ENCODE data around the gene NOS3. TPM values are rescaled to one million over a fixed set of nuclear protein-coding genes. Genes with fewer than 3 reads are reported as not detected.

The NOS3 gene
- total and polyA plus RNA-seq, 2 of the 13 experiments (the other 11 are each of a cell fraction or from before 2014, with no cell fraction given): 3.7 to 7.5 TPM

- TF ChIP-seq ZNF609 (CRISPR knock-in tag; IDR thresholded peaks at IDR 0.05; ENCODE audit: borderline replicate concordance) (peak; percentile 36; the same call in 1 of the 2 replicates), SOX5 (CRISPR knock-in tag; IDR thresholded peaks at IDR 0.05; ENCODE audit: borderline replicate concordance) (peak; percentile 20; the same call in 1 of the 2 replicates), GATAD2A (CRISPR knock-in tag; IDR thresholded peaks at IDR 0.05) (peak; percentile 62), HOXA3 (CRISPR knock-in tag; IDR thresholded peaks at IDR 0.05) (peak; percentile 25; the same call in 1 of the 2 replicates), HOMEZ (CRISPR knock-in tag; IDR thresholded peaks at IDR 0.05; ENCODE audit: low read depth) (0 out of 2 replicates have a peak, but pooled peaks have one; percentile 13), ZBTB20 (CRISPR knock-in tag; IDR thresholded peaks at IDR 0.05; ENCODE audit: borderline replicate concordance, low read depth) (no peak), ZBED4 (CRISPR knock-in tag; IDR thresholded peaks at IDR 0.05; ENCODE audit: borderline replicate concordance) (no peak), ZNF614 (CRISPR knock-in tag; IDR thresholded peaks at IDR 0.05; ENCODE audit: borderline replicate concordance) (0 out of 2 replicates have a peak, but pooled peaks have one; percentile 34), SALL1 (CRISPR knock-in tag; IDR thresholded peaks at IDR 0.05) (peak; percentile 38), ARID5B (CRISPR knock-in tag; IDR thresholded peaks at IDR 0.05) (peak; percentile 45), SNAI1 (CRISPR knock-in tag; IDR thresholded peaks at IDR 0.05; ENCODE audit: borderline replicate concordance) (no peak), KDM1A (CRISPR knock-in tag; IDR thresholded peaks at IDR 0.05) (peak; percentile 74; the same call in 1 of the 2 replicates), ESRRA (CRISPR knock-in tag; IDR thresholded peaks at IDR 0.05; ENCODE audit: low read depth) (0 out of 2 replicates have a peak, but pooled peaks have one; percentile 58), TEAD3 (CRISPR knock-in tag; optimal IDR thresholded peaks at IDR 0.05; ENCODE audit: borderline replicate concordance) (no peak), HDAC1 (CRISPR knock-in tag; IDR thresholded peaks at IDR 0.05) (peak; percentile 48), FOXO1 (CRISPR knock-in tag; IDR thresholded peaks at IDR 0.05) (0 out of 2 replicates have a peak, but pooled peaks have one; percentile 14)
Observed at GRCh38 chr7:151005566-151005965, 14.7 kb downstream of the NOS3 start (continued).
